Left ventricle myocardium inferior (tissue), 1 donor: ENCODE data around the gene ACRBP. TPM values are rescaled to one million over a fixed set of nuclear protein-coding genes. Genes with fewer than 3 reads are reported as not detected.

Source experiments
- DNase-seq: peaks from one replicate; pipeline ENCODE4 v3.0.0-alpha.2; 2020
- H3K27ac ChIP-seq: fragments of 200-600 bp; replicated peaks from 2 replicates; pipeline ENCODE4 v1.8.0; 2021
- H3K27me3 ChIP-seq: fragments of 200-600 bp; 2 replicates; pipeline ENCODE4 v1.8.0; 2021; ENCODE audit warnings: low read depth
- H3K36me3 ChIP-seq: fragments of 200-600 bp; 2 replicates; pipeline ENCODE4 v1.8.0; 2021
- H3K4me1 ChIP-seq: fragments of 200-600 bp; 2 replicates; pipeline ENCODE4 v1.8.0; 2021
- H3K4me3 ChIP-seq: fragments of 200-600 bp; 2 replicates; pipeline ENCODE4 v1.8.0; 2021; ENCODE audit warnings: mild to moderate bottlenecking, moderate library complexity
- H3K9me3 ChIP-seq: fragments of 200-600 bp; replicated peaks from 2 replicates; pipeline ENCODE4 v1.8.0; 2021
- intact Hi-C: fragments of 100-400 bp; cut with micrococcal nuclease; formaldehyde crosslinking; loops from one replicate; pipeline ENCODE4 v1.11.0; 2022
- total RNA-seq: library from RNA; stranded (reverse); fragmentation: NEBNext Ultra II Directional; extraction: Animal tissue kit (Norgen Biotek cat#: 25700); gene quantifications from one replicate; pipeline ENCODE4 v1.2.1, GENCODE V29; 2021
- TF ChIP-seq, protein P1 (sequence below): fragments of 200-600 bp; IDR thresholded peaks from 2 replicates; pipeline ENCODE4 v1.8.0; 2021; ENCODE audit warnings: antibody characterized with exemption, mild to moderate bottlenecking, borderline replicate concordance
- donor health status: DM: no; HTN: yes; CAD: no; lungs with severe emphysema.

ACRBP gene
- total RNA-seq, 1 donor from 2014 or later = 1.4 TPM

DNA sequence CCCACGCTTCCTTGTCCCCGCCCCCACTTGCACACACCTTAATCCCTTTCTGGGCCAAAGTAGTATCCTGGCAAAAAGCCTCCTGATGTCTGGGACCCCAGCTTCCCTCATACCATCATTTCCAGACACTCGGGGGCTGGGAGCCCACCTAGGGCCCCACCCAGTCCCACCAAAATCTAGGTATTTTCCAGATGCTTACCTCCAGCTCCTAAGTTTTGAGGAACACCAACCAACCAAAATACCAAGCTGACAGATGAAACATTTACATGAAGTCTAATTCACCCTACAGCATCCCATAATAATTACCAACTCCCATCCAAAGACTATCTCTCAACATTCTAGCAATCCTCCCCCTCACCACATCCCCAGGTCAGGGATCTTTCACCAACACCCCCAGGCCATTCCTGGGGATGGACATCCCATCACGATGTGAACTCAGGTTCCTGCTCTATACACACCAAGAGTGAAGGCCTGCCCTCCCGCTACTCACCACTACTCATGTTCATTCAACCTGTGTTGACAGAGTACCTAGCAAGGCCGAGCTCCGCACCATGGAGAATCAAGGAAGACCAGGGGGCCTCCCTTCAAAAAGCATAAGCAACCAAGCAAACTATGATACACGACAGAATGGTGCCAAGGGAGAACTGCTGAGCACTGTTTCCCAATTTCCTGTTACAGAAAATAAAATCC lies 38.5 kb downstream of the ACRBP start:
- H3K4me3 ChIP-seq = no peak overlapping the region
- H3K27me3 ChIP-seq = no peaks in the 10 kb centered on the region
- intact Hi-C loops = no loop called here
- H3K27ac ChIP-seq = peak overlapping the region; percentile 84
- peak; percentile 25 for DNase-seq
- H3K9me3 ChIP-seq = no peaks in the 10 kb centered on the region
- TF ChIP-seq, protein P1, sequence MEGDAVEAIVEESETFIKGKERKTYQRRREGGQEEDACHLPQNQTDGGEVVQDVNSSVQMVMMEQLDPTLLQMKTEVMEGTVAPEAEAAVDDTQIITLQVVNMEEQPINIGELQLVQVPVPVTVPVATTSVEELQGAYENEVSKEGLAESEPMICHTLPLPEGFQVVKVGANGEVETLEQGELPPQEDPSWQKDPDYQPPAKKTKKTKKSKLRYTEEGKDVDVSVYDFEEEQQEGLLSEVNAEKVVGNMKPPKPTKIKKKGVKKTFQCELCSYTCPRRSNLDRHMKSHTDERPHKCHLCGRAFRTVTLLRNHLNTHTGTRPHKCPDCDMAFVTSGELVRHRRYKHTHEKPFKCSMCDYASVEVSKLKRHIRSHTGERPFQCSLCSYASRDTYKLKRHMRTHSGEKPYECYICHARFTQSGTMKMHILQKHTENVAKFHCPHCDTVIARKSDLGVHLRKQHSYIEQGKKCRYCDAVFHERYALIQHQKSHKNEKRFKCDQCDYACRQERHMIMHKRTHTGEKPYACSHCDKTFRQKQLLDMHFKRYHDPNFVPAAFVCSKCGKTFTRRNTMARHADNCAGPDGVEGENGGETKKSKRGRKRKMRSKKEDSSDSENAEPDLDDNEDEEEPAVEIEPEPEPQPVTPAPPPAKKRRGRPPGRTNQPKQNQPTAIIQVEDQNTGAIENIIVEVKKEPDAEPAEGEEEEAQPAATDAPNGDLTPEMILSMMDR = no peak
- H3K36me3 ChIP-seq = peaks cover 12% of the 10 kb centered on the region
- peaks cover 75% of the 10 kb centered on the region for H3K4me1 ChIP-seq

DNA sequence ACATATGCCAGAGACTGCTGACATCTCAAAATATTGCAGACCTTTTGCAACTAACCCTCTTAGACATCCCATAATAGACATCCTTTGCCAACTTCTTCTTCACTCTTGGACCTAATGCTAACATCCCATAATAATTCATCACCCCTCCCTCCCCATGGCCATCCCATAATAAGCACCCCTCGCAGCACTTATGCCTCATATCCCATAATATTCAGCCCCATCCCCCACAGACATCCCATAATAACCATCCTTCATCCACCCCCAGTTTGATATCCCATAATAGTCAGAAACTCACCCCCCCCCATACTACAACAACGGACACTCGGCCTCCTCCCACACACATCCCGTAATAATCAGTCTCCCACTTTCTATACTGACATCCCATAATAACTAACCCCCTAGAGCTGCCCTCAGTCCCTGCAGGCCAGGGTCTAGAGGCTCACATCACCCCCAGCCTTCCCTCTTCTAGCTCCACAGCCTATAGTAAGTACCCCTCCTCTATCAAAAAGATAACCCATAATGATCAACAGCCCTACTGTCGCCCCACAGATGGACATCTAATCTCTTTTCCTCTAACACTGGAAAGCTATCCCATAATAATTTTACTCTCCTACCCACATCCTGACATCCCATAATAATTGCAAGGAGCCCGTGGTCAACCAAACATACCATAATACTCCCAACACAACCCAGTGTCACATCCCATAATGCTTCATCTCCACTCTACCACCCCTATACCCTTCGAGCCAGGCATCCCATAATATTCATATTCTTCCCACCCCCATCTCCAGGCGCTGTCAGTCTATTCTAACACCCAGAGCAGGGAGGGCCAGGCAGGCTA lies 39.3 kb downstream of the ACRBP start:
- TF ChIP-seq, protein P1 = no peak
- peaks cover 15% of the 10 kb centered on the region for H3K36me3 ChIP-seq
- peak overlapping the region; percentile 84 for H3K27ac ChIP-seq
- peaks cover 75% of the 10 kb centered on the region for H3K4me1 ChIP-seq
- no peaks in the 10 kb centered on the region for H3K9me3 ChIP-seq
- no peak overlapping the region for H3K4me3 ChIP-seq
- no peaks in the 10 kb centered on the region for H3K27me3 ChIP-seq
- DNase-seq = no peak
- intact Hi-C loops = no loop called here

DNA sequence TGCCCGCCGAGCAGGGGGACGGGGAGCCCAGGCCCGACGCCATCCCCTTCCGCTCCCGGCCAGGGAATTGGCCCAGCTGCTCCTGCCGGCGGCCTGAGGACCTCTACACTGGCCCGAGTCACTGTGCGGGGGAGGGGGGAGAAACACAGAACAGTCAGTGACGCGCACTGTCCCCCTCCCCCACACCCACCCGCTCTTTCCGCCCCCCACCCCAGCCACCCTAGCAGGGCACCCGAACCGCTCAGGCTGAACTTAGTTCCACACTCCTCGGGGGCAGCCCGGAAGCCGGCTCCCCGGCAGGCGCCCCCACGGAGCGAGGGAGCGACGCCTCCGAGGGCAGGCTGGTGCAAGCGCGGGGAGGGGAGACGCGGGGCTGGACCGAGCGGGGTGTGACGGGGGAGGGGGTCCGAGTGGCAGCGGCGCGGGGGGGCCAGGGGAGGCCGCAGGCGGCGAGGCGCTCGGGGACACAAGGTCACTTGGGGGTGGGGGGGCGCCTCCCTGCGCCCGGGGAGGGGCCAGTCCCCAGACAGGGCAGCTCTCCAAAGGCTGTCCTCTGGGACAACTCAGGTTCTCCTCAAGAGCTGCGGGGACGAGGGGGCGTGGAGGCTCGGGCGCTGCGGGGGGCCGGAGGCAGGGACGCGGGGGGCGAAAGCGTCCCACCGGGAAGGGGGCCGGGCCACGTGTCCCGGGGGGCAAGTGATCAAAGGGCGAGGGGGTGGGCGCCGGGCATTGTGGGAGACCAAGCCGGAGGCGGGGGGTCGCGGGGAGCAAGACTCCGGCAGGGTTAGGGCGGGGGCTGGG lies 40.7 kb downstream of the ACRBP start:
- peak overlapping the region; percentile 99 for H3K27ac ChIP-seq
- H3K27me3 ChIP-seq = no peaks in the 10 kb centered on the region
- peaks cover 22% of the 10 kb centered on the region for H3K36me3 ChIP-seq
- peaks cover 72% of the 10 kb centered on the region for H3K4me1 ChIP-seq
- TF ChIP-seq, protein P1 = no peak
- intact Hi-C loops = no loop called here
- peak; percentile 77 for DNase-seq
- peak overlapping the region; percentile 99 for H3K4me3 ChIP-seq
- H3K9me3 ChIP-seq = no peaks in the 10 kb centered on the region

DNA sequence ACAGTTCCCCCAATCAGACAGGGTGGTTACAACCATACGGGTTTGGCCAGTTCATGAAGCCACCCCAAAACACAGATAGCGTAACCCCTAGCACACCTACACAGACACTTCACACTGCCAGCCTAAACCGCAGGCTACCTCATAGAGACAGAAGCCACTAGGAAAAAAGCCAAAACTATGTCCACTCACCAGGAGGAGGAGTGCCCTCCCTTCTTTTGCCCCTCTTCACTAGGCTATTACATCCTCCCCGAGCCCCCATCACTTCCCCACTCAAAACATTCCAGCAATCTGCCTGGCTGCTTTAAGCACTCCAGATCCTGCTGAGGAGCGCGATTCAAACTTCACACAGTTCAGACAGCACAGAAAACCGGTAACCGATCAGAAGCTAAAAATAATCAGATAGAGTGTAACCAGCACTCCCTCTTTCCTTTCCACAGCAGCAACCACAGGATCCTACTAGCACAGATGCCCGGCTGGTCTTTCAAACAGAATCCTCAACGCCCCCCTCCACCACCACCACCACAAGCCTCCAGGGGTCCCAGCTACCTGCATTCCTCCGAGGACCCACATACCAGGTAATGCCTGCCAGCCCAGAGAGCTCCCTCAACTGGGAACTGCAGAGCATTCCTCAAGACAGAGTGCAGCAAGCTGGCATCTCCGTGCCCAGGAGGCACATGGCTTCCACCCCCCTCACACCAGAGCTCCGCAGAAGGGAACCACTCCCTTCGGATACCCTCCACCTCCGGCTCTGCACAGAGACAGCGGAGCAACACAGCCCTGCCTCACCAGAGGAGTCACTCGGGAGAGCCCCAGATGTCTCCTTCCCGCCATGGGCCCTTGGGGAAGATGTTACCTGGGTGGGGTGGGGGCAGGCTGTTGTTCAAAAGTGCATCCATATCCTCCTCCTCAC lies 41.6 kb downstream of the ACRBP start:
- DNase-seq = peak; percentile 17
- peak overlapping the region; percentile 99 for H3K27ac ChIP-seq
- intact Hi-C loops = no loop called here
- peak overlapping the region; percentile 99 for H3K4me3 ChIP-seq
- no peaks in the 10 kb centered on the region for H3K27me3 ChIP-seq
- H3K36me3 ChIP-seq = peaks cover 31% of the 10 kb centered on the region
- H3K9me3 ChIP-seq = no peaks in the 10 kb centered on the region
- peaks cover 64% of the 10 kb centered on the region for H3K4me1 ChIP-seq
- TF ChIP-seq, protein P1 = no peak
